C4-2B (cell line): ENCODE data around the gene PACRG.

Experiments used
- CTCF ChIP-seq: fragments of 450-650 bp; conservative IDR thresholded peaks from 2 replicates; pipeline ENCODE4 v1.5.1; 2017; ENCODE audit warnings: mild to moderate bottlenecking
- ZFX ChIP-seq: fragments of 450-650 bp; IDR thresholded peaks from 2 replicates; pipeline ENCODE4 v1.6.1; 2017

- TF ChIP-seq CTCF (no peak), ZFX (no peak)
These were observed 612.6 kb downstream of the PACRG start for GRCh38 chr6:163340201-163340887.
